K562 (cell line): Measurements from ENCODE around the gene DPH5. TPM values are rescaled to one million over a fixed set of nuclear protein-coding genes. Genes with fewer than 3 reads are reported as not detected.

Source experiments
- CEBPG ChIP-seq, 3 experiments: fragments of 200-800 bp in 1 of 3; sonication (Bioruptor generic) in 1 of 3; sonication (generic) in 1 of 3; formaldehyde crosslinking in 1 of 3; IDR thresholded peaks in 2 of 3; conservative IDR thresholded peaks in 1 of 3; 2 replicates each; pipeline versions ENCODE4 v1.6.1 to v1.8.0; 2016 to 2022; ENCODE audit warnings: missing compliant biosample characterization in 2 of 3, missing genetic modification characterization in 2 of 3, mild to moderate bottlenecking in 1 of 3, missing genetic modification reagents in 1 of 3
- CXXC5 ChIP-seq: fragments of 250-450 bp; sonication (Bioruptor Pico); IDR thresholded peaks from 2 replicates; pipeline ENCODE4 v1.8.0; 2022; ENCODE audit warnings: inconsistent platforms, mild to moderate bottlenecking, moderate library complexity
- HCFC1 ChIP-seq: IDR thresholded peaks from 2 replicates; pipeline ENCODE4 v1.6.1; 2012; ENCODE audit warnings: low read depth, low read length, improper control_type of control experiment
- JUN ChIP-seq, 2 experiments: sonication (generic) in 1 of 2; formaldehyde crosslinking in 1 of 2; IDR thresholded peaks; 2 replicates each; pipeline versions ENCODE4 v1.6.1 to v1.8.0; 2012 to 2022; ENCODE audit warnings: borderline replicate concordance in 2 of 2, mild to moderate bottlenecking in 2 of 2, improper control_type of control experiment in 1 of 2, low read depth in 1 of 2, low read length in 1 of 2, missing genetic modification reagents in 1 of 2
- KAT7 ChIP-seq: sonication (generic); formaldehyde crosslinking; IDR thresholded peaks from 2 replicates; pipeline ENCODE4 v1.8.0; 2022; ENCODE audit warnings: missing genetic modification reagents, mild to moderate bottlenecking, borderline replicate concordance
- LARP7 ChIP-seq: fragments of 450-650 bp; IDR thresholded peaks from 2 replicates; pipeline ENCODE4 v1.6.1; 2016
- PHB ChIP-seq: fragments of 250-450 bp; sonication (Bioruptor Pico); IDR thresholded peaks from 2 replicates; pipeline ENCODE4 v1.5.0; 2021
- PHTF2 ChIP-seq: fragments of 250-450 bp; sonication (Bioruptor Pico); IDR thresholded peaks from 2 replicates; pipeline ENCODE4 v1.5.0; 2021; ENCODE audit warnings: mild to moderate bottlenecking
- SAFB2 ChIP-seq: fragments of 200-400 bp; formaldehyde crosslinking; IDR thresholded peaks from 2 replicates; pipeline ENCODE4 v1.6.1; 2018; ENCODE audit warnings: borderline replicate concordance, low read length, low read depth, moderate library complexity; ENCODE audit not compliant: severe bottlenecking
- TFAM ChIP-seq: fragments of 250-450 bp; sonication (Bioruptor Pico); conservative IDR thresholded peaks from 2 replicates; pipeline ENCODE4 v1.5.0; 2021; ENCODE audit warnings: mild to moderate bottlenecking, moderate library complexity
- TRIM28 ChIP-seq: fragments of 450-650 bp; IDR thresholded peaks from 2 replicates; pipeline ENCODE4 v1.6.1; 2017
- UBTF ChIP-seq, 2 experiments: IDR thresholded peaks; 2 replicates each; pipeline ENCODE4 v1.6.1; 2012; ENCODE audit warnings: improper control_type of control experiment in 2 of 2, low read depth in 2 of 2, low read length in 2 of 2, borderline replicate concordance in 1 of 2
- ZMIZ1 ChIP-seq, 2 experiments: fragments of 150-350 bp in 1 of 2; IDR thresholded peaks; 2 replicates each; pipeline ENCODE4 v1.6.1; 2012 to 2016; ENCODE audit warnings: low read depth in 2 of 2, low read length in 2 of 2, mild to moderate bottlenecking in 1 of 2, moderate library complexity in 1 of 2
- ZNF24 ChIP-seq: fragments of 450-650 bp; IDR thresholded peaks from 2 replicates; pipeline ENCODE4 v1.6.1; 2016
- ZNF3 ChIP-seq: fragments of 250-450 bp; sonication (Bioruptor Pico); IDR thresholded peaks from 2 replicates; pipeline ENCODE4 v1.5.0; 2021; ENCODE audit warnings: mild to moderate bottlenecking, moderate library complexity
- polyA plus RNA-seq, 8 experiments: library from polyadenylated mRNA; depleted of rRNA in 4 of 8; stranded (reverse) in 5 of 8; unstranded in 3 of 8; fragments of >200 nt; fragmentation: Nextera tagmentation in 2 of 8; fragmentation: Illumina TruSeq in 1 of 8; extraction: Ambion mirVana in 2 of 8; extraction: Trizol in 1 of 8; gene quantifications; 2 replicates each; pipeline versions ENCODE4 v1.2.1 to v1.2.3, GENCODE V29; 2011 to 2014; ENCODE audit warnings: inconsistent platforms in 1 of 8, missing spikeins in 1 of 8
- total RNA-seq, 7 experiments: library from RNA; depleted of rRNA in 6 of 7; stranded (reverse); fragments of >200 nt in 6 of 7; fragmentation: Illumina TruSeq in 2 of 7; extraction: Trizol in 2 of 7; gene quantifications; 2 replicates each; pipeline versions ENCODE4 v1.2.1 to v1.2.3, GENCODE V29; 2011 to 2021; ENCODE audit warnings: low replicate concordance in 1 of 7
- TF ChIP-seq, protein P1 (sequence below): fragments of 450-650 bp; IDR thresholded peaks from 2 replicates; pipeline ENCODE4 v1.6.1; 2014; ENCODE audit warnings: low read depth, mild to moderate bottlenecking, moderate library complexity, borderline replicate concordance
- TF ChIP-seq, protein P2 (sequence below): sonication (generic); formaldehyde crosslinking; IDR thresholded peaks from 2 replicates; pipeline ENCODE4 v1.8.0; 2022; ENCODE audit warnings: missing genetic modification reagents, mild to moderate bottlenecking, moderate library complexity, borderline replicate concordance

Gene DPH5
- total and polyA plus RNA-seq, 9 of the 15 experiments (the other 6 are each of a cell fraction or from before 2014, with no cell fraction given), result 37.6 to 159 (median 89.7) TPM

DNA sequence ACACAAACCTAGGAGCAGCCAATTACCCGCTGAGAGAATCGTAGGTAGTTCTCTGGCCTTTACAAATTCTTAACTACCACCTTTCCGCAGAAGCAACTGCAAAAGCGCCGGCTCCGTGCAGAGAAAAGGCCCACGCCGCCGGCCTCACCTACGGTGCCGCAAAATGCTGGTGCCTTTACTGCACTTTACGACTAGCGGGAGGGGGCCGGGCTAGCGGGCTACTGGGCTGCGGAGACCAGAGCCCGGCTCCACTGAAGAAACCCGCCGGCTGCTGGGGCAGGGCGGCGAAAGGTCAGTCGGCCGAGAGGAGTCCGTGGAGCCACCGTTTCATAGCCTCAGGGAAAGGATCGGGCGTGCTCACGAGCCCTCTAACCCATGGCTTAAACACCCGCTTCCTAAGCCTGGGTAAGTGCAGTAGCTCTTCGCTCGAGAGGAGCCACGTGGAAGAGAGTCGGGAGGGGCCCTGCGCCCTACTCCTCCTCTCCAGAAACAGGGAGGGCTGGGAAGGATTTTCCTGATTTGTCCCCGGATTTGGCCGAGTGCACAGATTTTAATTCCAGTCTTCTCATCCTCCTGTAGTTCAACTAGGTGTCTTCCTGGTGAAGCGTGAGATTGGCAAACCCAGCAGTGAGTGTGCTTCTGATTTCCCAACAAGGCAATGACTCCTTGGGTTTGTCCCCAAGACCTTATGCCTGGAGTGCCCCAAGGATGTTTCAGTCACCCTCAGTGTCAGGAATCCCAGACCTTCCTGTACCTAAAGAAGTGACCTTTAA, at the start of gene DPH5 (continued):
- no peak for TF ChIP-seq SAFB2
- peak; percentile 51; the same call in 1 of the 2 replicates for TF ChIP-seq TRIM28
- TF ChIP-seq CXXC5 (CRISPR knock-in tag), result peak; percentile 78
- TF ChIP-seq PHTF2 (CRISPR knock-in tag), result no peak
- TF ChIP-seq, protein P1, sequence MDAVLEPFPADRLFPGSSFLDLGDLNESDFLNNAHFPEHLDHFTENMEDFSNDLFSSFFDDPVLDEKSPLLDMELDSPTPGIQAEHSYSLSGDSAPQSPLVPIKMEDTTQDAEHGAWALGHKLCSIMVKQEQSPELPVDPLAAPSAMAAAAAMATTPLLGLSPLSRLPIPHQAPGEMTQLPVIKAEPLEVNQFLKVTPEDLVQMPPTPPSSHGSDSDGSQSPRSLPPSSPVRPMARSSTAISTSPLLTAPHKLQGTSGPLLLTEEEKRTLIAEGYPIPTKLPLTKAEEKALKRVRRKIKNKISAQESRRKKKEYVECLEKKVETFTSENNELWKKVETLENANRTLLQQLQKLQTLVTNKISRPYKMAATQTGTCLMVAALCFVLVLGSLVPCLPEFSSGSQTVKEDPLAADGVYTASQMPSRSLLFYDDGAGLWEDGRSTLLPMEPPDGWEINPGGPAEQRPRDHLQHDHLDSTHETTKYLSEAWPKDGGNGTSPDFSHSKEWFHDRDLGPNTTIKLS, result peak; percentile 94
- TF ChIP-seq ZNF24, result peak; percentile 54
- TF ChIP-seq UBTF (IDR thresholded peaks at IDR 0.05; ENCODE audit: borderline replicate concordance in 1 of 2, low read depth in 2 of 2, low read length in 2 of 2), result 0 out of 4 replicates have a peak, but pooled peaks of 1 of the 2 experiments have one; percentile 45
- no peak for TF ChIP-seq PHB
- TF ChIP-seq JUN (IDR thresholded peaks at IDR 0.05; ENCODE audit: borderline replicate concordance, low read depth, low read length), result peak; percentile 28; the same call in 1 of the 2 replicates
- TF ChIP-seq JUN (CRISPR knock-in tag; IDR thresholded peaks at IDR 0.05; ENCODE audit: borderline replicate concordance), result peak; percentile 34; the same call in 1 of the 2 replicates
- peak; percentile 76; the same call in 1 of the 2 replicates for TF ChIP-seq KAT7
- no peak for TF ChIP-seq TFAM (CRISPR knock-in tag)
- peak; percentile 52; the same call in 1 of the 2 replicates for TF ChIP-seq CEBPG (CRISPR knock-in tag; IDR thresholded peaks at IDR 0.05)
- peak in 1 of 2 experiments; percentile 81; a peak in 2 of 4 replicates for TF ChIP-seq CEBPG (tag; conservative IDR thresholded peaks at IDR 0.05 in 1 of 2, IDR thresholded peaks at IDR 0.05 in 1 of 2)
- TF ChIP-seq LARP7, result peak; percentile 82; the same call in 1 of the 2 replicates
- peak; percentile 60 for TF ChIP-seq HCFC1
- TF ChIP-seq, protein P2, sequence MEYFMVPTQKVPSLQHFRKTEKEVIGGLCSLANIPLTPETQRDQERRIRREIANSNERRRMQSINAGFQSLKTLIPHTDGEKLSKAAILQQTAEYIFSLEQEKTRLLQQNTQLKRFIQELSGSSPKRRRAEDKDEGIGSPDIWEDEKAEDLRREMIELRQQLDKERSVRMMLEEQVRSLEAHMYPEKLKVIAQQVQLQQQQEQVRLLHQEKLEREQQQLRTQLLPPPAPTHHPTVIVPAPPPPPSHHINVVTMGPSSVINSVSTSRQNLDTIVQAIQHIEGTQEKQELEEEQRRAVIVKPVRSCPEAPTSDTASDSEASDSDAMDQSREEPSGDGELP, result peak; percentile 72
- no peak for TF ChIP-seq ZMIZ1 (IDR thresholded peaks at IDR 0.05; ENCODE audit: low read depth in 2 of 2, low read length in 2 of 2)
- no peak for TF ChIP-seq ZNF3 (CRISPR knock-in tag)
